ENCODE measurements around the gene ZNF827.

ZNF827 gene

DNA sequence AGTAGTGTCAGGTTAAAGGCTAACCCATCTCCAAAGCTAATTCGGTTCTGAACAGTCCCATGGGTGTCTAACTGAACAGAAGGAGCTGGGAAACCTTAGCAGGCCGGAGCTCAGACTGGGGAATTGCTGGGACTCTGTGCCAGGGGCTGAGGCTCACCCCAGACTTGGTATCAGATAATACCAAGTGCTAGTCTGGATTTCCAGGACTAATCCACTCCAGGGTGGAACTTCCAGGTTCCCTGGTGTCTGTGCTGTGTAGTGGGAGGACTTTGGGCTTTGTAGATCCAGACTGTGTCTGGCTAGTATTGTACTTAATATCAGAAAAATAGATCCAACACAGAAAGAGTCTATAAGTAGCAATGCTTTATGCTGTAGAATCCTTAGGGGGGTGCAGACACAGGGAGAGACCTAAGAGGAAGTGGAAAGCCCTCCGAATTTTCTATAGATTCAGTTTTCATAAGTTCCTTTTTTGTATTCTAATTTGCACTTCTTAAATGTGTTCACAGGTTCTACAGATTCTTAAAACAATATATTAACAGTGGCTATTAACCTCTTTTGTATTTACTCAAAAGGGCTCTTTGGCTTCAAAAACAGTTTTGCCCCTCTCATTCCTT lies 4.1 kb downstream of the ZNF827 start:
- in situ Hi-C loops (cut with HindIII; ENCODE audit: low sequenced_read_pairs), result no loop called here

DNA sequence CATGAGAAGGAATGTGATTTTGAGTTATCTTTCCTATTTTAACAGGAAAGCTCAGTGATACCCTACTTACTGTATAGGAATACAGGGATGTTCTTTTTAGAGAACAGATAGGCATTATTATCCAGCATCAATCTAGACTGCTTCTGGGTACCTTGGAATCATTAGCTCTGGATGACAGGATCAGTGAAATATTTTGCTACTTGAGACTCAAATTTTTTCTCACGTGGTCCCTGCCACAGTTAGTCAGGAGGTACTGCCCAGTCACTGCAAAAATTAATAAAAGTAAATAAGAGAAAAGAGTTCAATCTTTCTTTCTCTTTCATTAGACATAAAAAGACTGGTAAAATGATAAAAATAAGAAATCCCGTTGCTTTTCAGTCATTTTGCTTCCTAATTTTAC lies 5.5 kb downstream of the ZNF827 start:
- in situ Hi-C loops (cut with HindIII; ENCODE audit: low sequenced_read_pairs), result no loop called here

DNA sequence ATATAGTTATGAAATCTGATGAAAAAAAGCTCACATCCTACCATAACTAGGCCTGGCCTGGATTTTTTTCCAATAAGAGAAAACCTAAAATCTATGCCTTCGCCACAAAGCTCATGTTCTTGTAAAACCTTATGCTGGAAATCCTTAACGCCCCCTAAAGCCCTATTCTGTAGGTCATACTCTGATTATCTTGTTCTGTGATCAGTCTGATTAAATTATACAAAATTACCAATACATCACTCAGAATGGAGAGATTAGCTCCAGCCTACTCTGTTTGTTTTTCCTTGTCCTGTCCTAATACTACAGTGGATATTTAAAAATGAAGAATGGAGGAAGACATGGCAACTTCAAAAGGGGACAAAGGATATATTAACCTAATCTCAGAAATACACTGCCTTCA lies 7.2 kb downstream of the ZNF827 start:
- in situ Hi-C loops (cut with HindIII; ENCODE audit: low sequenced_read_pairs), result no loop called here

GRCh38 chr4:145930592-145930991 lies 8.0 kb downstream of the ZNF827 start:
- in situ Hi-C loops (cut with HindIII; ENCODE audit: low sequenced_read_pairs), result no loop called here

GRCh38 chr4:145929415-145930178 lies 9.0 kb downstream of the ZNF827 start:
- in situ Hi-C loops (cut with HindIII; ENCODE audit: low sequenced_read_pairs), result no loop called here

- in situ Hi-C loops (cut with HindIII; ENCODE audit: low sequenced_read_pairs), result no loop called here
These were observed 9.9 kb downstream of the ZNF827 start for GRCh38 chr4:145928748-145929147.

DNA sequence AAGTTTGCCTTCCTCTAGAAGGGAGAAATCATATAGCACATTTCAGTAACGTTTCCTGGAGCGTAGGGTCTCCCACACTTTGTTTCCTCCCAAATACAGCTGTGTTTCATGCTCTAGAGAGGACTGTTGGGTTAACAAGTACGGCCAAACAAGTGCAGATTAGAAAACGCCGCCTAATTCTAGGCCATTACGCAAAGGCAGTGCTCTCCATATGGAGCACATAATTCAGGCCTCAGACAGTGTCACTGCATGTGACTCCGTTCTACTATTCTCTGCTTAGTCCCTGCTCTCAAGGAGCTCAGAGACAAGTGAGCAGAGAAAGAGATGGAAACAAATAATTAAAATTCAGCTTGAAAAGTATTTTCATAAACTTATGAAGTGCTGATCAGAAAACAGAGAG lies 11.6 kb downstream of the ZNF827 start:
- in situ Hi-C loops (cut with HindIII; ENCODE audit: low sequenced_read_pairs), result no loop called here

- in situ Hi-C loops (cut with HindIII; ENCODE audit: low sequenced_read_pairs), result no loop called here
These were observed 17.4 kb downstream of the ZNF827 start for GRCh38 chr4:145921231-145921630.

DNA sequence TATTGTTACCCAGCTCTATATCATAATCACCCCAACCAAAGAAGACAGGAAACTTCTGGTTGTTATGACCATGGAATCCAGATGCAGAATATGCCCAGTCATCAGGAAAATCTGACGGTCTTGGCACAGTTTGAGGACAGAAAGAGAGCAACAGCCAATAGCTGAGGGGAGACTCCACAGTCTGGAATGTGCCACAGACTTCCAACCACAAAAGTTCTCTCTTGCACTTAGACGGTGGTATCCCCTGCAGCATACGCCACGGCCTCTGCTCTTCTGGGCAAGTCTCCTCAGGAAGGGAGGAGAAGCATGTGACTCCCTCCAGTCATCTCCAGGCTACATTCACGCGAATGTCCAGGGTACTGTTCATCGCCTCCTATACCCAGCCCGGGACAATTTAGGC lies 18.4 kb downstream of the ZNF827 start:
- in situ Hi-C loops (cut with HindIII; ENCODE audit: low sequenced_read_pairs), result no loop called here

DNA sequence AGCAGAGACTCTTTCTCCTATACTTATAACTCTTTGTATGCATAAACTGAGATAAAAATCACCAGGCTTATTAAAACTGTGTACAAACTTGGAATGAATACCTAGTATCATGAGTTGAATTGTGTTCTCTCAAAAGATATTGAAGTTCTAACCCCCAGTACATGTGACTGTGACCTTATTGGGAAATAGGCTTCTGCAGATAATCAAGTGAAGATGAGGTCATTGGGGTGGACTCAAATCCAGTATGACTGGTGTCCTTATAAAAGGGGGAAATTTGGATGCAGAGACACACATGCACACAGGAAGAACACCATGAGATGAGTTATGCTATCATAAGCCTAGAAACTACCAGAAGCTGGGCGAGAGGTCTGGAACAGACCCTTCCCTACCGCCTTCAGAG lies 26.2 kb downstream of the ZNF827 start:
- in situ Hi-C loops (cut with HindIII; ENCODE audit: low sequenced_read_pairs), result no loop called here

DNA sequence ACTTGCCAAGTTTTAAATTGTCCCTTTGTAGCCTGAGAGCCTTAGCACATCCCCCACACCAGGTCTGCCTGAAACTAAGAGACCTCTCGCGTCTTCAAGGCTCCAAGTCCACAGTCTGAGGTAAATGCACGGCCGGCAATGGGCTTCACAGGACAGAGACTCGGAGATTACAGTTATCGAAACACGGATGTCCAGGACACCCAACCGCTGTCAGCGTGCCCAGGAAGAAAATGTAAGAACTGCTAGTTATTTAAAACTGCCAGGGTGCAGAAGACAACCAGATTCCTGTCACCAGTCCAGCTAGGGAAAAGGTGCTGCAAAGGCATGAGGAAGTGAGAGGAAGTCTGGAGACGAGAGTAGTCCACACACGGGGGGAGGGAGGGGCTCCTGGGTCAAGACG lies 28.9 kb downstream of the ZNF827 start:
- in situ Hi-C loops (cut with HindIII; ENCODE audit: low sequenced_read_pairs), result no loop called here

GRCh38 chr4:145909281-145909715 lies 29.3 kb downstream of the ZNF827 start:
- in situ Hi-C loops (cut with HindIII; ENCODE audit: low sequenced_read_pairs), result no loop called here

DNA sequence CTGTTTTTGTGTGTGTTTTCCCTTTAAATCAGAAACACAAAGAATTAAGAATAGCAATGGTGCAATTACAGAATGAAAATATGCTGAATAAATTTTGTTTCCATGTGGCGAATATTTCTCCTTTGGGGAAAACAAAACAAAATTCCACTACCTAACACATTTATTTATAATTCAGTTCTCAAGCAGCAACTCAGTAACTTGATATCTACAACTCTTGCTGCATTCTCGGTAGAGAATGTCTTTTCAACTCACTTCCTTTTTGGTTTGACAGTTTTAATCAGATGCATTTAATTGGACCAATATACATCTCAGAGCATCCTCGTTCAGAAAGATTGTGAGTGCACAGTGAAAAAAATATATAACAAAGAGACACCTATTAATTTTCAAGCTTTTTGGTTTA lies 30.8 kb downstream of the ZNF827 start:
- in situ Hi-C loops (cut with HindIII; ENCODE audit: low sequenced_read_pairs), result no loop called here

DNA sequence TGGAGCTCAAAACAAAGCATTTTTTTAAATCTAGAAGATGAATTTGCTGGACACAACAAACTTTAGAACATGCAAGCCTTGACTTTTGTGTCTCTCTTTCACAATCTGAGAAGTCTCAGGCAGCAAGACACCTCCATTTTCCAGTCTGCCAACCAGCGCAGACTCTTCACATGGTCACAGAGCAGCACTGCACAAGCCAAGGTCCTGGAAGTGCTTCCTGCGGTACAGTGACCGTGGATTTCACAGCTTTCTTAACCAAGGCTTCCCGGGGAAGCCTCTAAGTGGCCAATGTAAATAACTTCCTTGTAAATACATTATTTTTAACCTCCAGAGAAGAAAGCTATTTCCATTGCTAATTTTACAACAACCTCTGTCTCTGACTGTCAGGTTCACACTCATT lies 31.2 kb downstream of the ZNF827 start:
- in situ Hi-C loops (cut with HindIII; ENCODE audit: low sequenced_read_pairs), result no loop called here

- in situ Hi-C loops (cut with HindIII; ENCODE audit: low sequenced_read_pairs), result no loop called here
These were observed 34.0 kb downstream of the ZNF827 start for GRCh38 chr4:145904413-145905177.

DNA sequence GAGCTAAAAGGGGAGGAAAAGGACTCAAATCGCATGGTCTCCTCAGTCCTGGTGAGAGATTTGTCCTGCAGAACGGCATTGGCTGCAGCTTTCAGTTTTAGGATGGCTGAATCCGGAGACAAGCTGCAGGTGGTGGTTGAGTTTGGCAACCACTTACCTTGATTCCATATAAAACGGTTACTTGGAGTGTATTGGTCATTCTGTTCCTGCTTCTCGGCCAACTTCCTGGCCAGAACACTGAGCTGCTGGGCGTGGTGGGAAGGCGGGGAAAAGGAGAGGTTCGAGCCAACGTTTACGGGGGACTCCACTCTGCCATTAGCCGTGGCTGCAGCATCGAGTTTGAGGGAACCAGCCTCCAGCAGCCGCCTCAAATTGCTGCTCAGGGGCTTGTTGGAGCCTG lies 36.1 kb downstream of the ZNF827 start:
- in situ Hi-C loops (cut with HindIII; ENCODE audit: low sequenced_read_pairs), result no loop called here

- in situ Hi-C loops (cut with HindIII; ENCODE audit: low sequenced_read_pairs), result no loop called here
These were observed 38.6 kb downstream of the ZNF827 start for GRCh38 chr4:145899886-145900460.

DNA sequence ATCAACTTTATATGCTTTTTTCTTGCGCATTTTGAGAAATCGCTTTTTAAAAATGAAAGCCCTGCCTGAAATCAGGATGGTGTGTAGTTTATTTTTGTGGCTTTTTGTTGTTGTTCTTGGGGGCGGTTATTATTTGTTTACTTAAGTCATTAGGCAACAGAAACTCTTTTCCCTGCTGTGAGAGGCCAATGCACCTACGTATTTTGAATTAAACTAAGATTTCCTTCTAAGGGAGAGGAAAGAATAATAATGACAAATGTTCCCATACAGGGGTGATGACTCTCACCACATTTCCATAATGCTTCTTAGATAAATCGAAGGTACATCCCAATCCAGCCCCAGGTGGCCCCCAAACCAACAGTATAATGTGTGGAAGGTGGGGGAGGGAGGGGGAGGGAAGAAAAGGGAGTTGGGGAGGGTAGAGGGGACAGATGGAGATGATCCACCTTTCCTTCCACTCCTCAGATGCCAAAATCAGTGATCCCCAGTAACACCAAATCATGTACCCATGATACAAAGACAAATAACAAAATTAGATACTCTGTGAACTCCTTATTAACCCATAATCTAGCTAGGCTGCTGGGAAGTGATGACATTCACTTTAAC lies 39.6 kb downstream of the ZNF827 start:
- in situ Hi-C loops (cut with HindIII; ENCODE audit: low sequenced_read_pairs), result no loop called here

- in situ Hi-C loops (cut with HindIII; ENCODE audit: low sequenced_read_pairs), result no loop called here
These were observed 40.2 kb downstream of the ZNF827 start for GRCh38 chr4:145898466-145898865.

DNA sequence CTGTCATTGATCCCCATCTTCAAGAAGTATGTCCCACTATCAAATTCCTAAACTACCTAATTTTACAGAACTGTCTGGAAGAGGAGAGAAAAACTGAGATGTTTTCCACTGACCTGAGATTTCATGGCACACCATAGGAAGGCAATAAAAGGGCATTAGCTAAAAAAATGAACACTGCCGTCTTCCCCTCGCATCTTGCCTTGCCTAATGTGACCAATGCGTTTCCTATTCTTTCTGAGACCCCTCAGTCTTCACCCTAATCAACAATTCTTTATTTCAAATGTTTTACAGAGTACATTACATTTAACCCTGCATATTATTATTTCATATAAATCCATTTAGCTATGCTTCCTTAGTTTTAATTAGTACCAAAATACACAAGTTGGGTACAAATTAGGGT lies 43.6 kb downstream of the ZNF827 start:
- in situ Hi-C loops (cut with HindIII; ENCODE audit: low sequenced_read_pairs), result no loop called here

GRCh38 chr4:145891958-145892357 lies 46.7 kb downstream of the ZNF827 start:
- in situ Hi-C loops (cut with HindIII; ENCODE audit: low sequenced_read_pairs), result no loop called here

Measured in DLD1 (cell line).